IPS-20b (cell line): ENCODE data around the gene VPS26C.
A peak's percentile ranks its signal among the peaks of the same experiment; 100 is the strongest.

Experiments
- H3K27ac ChIP-seq: one replicate; pipeline ENCODE4 v1.5.1; 2013; ENCODE audit warnings: low read length
- H3K27me3 ChIP-seq: 2 replicates; pipeline ENCODE4 v1.6.1; 2013; ENCODE audit warnings: mild to moderate bottlenecking, low read length, inconsistent platforms; ENCODE audit not compliant: insufficient read depth
- H3K36me3 ChIP-seq: 2 replicates; pipeline ENCODE4 v1.6.1; 2013; ENCODE audit warnings: low read depth, mild to moderate bottlenecking, inconsistent platforms, low read length, moderate library complexity; ENCODE audit not compliant: insufficient read depth
- H3K4me1 ChIP-seq: 2 replicates; pipeline ENCODE4 v1.6.1; 2013; ENCODE audit warnings: mild to moderate bottlenecking, control low read depth, inconsistent platforms, low read length, moderate library complexity; ENCODE audit not compliant: insufficient read depth
- H3K4me3 ChIP-seq: 2 replicates; pipeline ENCODE4 v1.5.1; 2013; ENCODE audit warnings: mild to moderate bottlenecking, low read length, inconsistent platforms
- H3K9ac ChIP-seq: 2 replicates; pipeline ENCODE4 v1.6.1; 2013; ENCODE audit warnings: low read depth, mild to moderate bottlenecking, inconsistent platforms, low read length, moderate library complexity
- H3K9me3 ChIP-seq: 2 replicates; pipeline ENCODE4 v1.6.1; 2013; ENCODE audit warnings: mild to moderate bottlenecking, low read depth, low read length, inconsistent platforms; ENCODE audit not compliant: insufficient read depth

Gene VPS26C

GRCh38 chr21:37259426-37259825, 7.7 kb downstream of the VPS26C start:
- no peaks in the 10 kb centered on the region for H3K9me3 ChIP-seq
- no peaks in the 10 kb centered on the region for H3K27me3 ChIP-seq
- no peak overlapping the region for H3K9ac ChIP-seq
- H3K4me1 ChIP-seq, result 0 out of 2 replicates have a peak, but pooled peaks cover 4% of the 10 kb centered on the region
- no peak overlapping the region for H3K4me3 ChIP-seq
- H3K27ac ChIP-seq, result no peak overlapping the region
- peaks cover 7% of the 10 kb centered on the region for H3K36me3 ChIP-seq

GRCh38 chr21:37257967-37258877, 8.9 kb downstream of the VPS26C start:
- H3K9ac ChIP-seq, result peak overlapping the region; percentile 85
- no peaks in the 10 kb centered on the region for H3K9me3 ChIP-seq
- H3K27ac ChIP-seq, result peak overlapping the region; percentile 69
- H3K36me3 ChIP-seq, result peaks cover 7% of the 10 kb centered on the region
- H3K4me1 ChIP-seq, result 0 out of 2 replicates have a peak, but pooled peaks cover 4% of the 10 kb centered on the region
- H3K27me3 ChIP-seq, result no peaks in the 10 kb centered on the region
- H3K4me3 ChIP-seq, result peak overlapping the region; percentile 61

- Histone ChIP-seq H3K9me3 (no peaks in the 10 kb centered on the region), H3K4me3 (peak overlapping the region; percentile 61), H3K27ac (peak overlapping the region; percentile 69), H3K27me3 (no peaks in the 10 kb centered on the region), H3K36me3 (peaks cover 7% of the 10 kb centered on the region), H3K4me1 (0 out of 2 replicates have a peak, but pooled peaks cover 4% of the 10 kb centered on the region), H3K9ac (peak overlapping the region; percentile 85; the same call in 1 of the 2 replicates)
Observed at GRCh38 chr21:37257511-37257966, 9.6 kb downstream of the VPS26C start.

GRCh38 chr21:37253991-37254390, 13.1 kb downstream of the VPS26C start:
- Histone ChIP-seq H3K27ac (no peak overlapping the region), H3K27me3 (no peaks in the 10 kb centered on the region), H3K9ac (no peak overlapping the region), H3K4me1 (peaks cover 4% of the 10 kb centered on the region; the same call in 1 of the 2 replicates), H3K9me3 (no peaks in the 10 kb centered on the region), H3K4me3 (no peak overlapping the region), H3K36me3 (no peaks in the 10 kb centered on the region)

GRCh38 chr21:37251294-37251634, 15.9 kb downstream of the VPS26C start:
- Histone ChIP-seq H3K27ac (no peak overlapping the region), H3K9ac (no peak overlapping the region), H3K36me3 (no peaks in the 10 kb centered on the region), H3K9me3 (no peaks in the 10 kb centered on the region), H3K4me1 (no peaks in the 10 kb centered on the region; the same call in 1 of the 2 replicates), H3K4me3 (no peak overlapping the region), H3K27me3 (no peaks in the 10 kb centered on the region)

GRCh38 chr21:37249112-37249904, 17.8 kb downstream of the VPS26C start:
- Histone ChIP-seq H3K4me1 (peaks cover 8% of the 10 kb centered on the region), H3K27me3 (no peaks in the 10 kb centered on the region), H3K27ac (no peak overlapping the region), H3K36me3 (no peaks in the 10 kb centered on the region), H3K9ac (no peak overlapping the region), H3K9me3 (no peaks in the 10 kb centered on the region), H3K4me3 (no peak overlapping the region)

- H3K9ac ChIP-seq, result no peak overlapping the region
- H3K27me3 ChIP-seq, result no peaks in the 10 kb centered on the region
- no peak overlapping the region for H3K27ac ChIP-seq
- H3K36me3 ChIP-seq, result no peaks in the 10 kb centered on the region
- H3K4me1 ChIP-seq, result peaks cover 8% of the 10 kb centered on the region
- H3K4me3 ChIP-seq, result no peak overlapping the region
- H3K9me3 ChIP-seq, result no peaks in the 10 kb centered on the region
Observed at GRCh38 chr21:37248298-37248697, 18.8 kb downstream of the VPS26C start.

- Histone ChIP-seq H3K27me3 (no peaks in the 10 kb centered on the region), H3K27ac (no peak overlapping the region), H3K36me3 (no peaks in the 10 kb centered on the region), H3K9ac (peak overlapping the region; percentile 27; the same call in 1 of the 2 replicates), H3K4me3 (no peak overlapping the region), H3K4me1 (peaks cover 8% of the 10 kb centered on the region), H3K9me3 (no peaks in the 10 kb centered on the region)
Observed at GRCh38 chr21:37245151-37245550, 22.0 kb downstream of the VPS26C start.

- H3K36me3 ChIP-seq, result peaks cover 5% of the 10 kb centered on the region; the same call in 1 of the 2 replicates
- H3K27ac ChIP-seq, result no peak overlapping the region
- H3K9ac ChIP-seq, result peak overlapping the region; percentile 27; the same call in 1 of the 2 replicates
- no peaks in the 10 kb centered on the region for H3K9me3 ChIP-seq
- H3K27me3 ChIP-seq, result no peaks in the 10 kb centered on the region
- H3K4me3 ChIP-seq, result no peak overlapping the region
- H3K4me1 ChIP-seq, result peaks cover 8% of the 10 kb centered on the region
Observed at GRCh38 chr21:37244501-37245095, 22.5 kb downstream of the VPS26C start.

- Histone ChIP-seq H3K36me3 (peaks cover 11% of the 10 kb centered on the region), H3K27ac (no peak overlapping the region), H3K4me3 (no peak overlapping the region), H3K4me1 (peaks cover 8% of the 10 kb centered on the region), H3K27me3 (no peaks in the 10 kb centered on the region), H3K9me3 (no peaks in the 10 kb centered on the region), H3K9ac (no peak overlapping the region)
Observed at GRCh38 chr21:37243961-37244360, 23.2 kb downstream of the VPS26C start.

- H3K36me3 ChIP-seq, result peaks cover 32% of the 10 kb centered on the region
- no peak overlapping the region for H3K9ac ChIP-seq
- no peaks in the 10 kb centered on the region for H3K9me3 ChIP-seq
- no peak overlapping the region for H3K4me3 ChIP-seq
- H3K4me1 ChIP-seq, result peaks cover 8% of the 10 kb centered on the region
- H3K27me3 ChIP-seq, result no peaks in the 10 kb centered on the region
- no peak overlapping the region for H3K27ac ChIP-seq
Observed at GRCh38 chr21:37241426-37241825, 25.7 kb downstream of the VPS26C start.
